Ishikawa (cell line): Measurements from ENCODE around the gene SYTL3.

Experiments used
- CEBPB ChIP-seq: IDR thresholded peaks from 2 replicates; pipeline ENCODE4 v1.6.1; 2012
- EP300 ChIP-seq: IDR thresholded peaks from 2 replicates; pipeline ENCODE4 v1.6.1; 2012; ENCODE audit warnings: borderline replicate concordance
- FOXM1 ChIP-seq: IDR thresholded peaks from 2 replicates; pipeline ENCODE4 v1.6.1; 2012; ENCODE audit warnings: low read depth, borderline replicate concordance
- RAD21 ChIP-seq: IDR thresholded peaks from 2 replicates; pipeline ENCODE4 v1.6.1; 2012; ENCODE audit warnings: low read depth
- TAF1 ChIP-seq: IDR thresholded peaks from 2 replicates; pipeline ENCODE4 v1.6.1; 2012; ENCODE audit warnings: low read depth, mild to moderate bottlenecking
- TCF12 ChIP-seq: IDR thresholded peaks from 2 replicates; pipeline ENCODE4 v1.6.1; 2012; ENCODE audit warnings: low read depth
- YY1 ChIP-seq: IDR thresholded peaks from 2 replicates; pipeline ENCODE4 v1.6.1; 2012; ENCODE audit warnings: low read depth
- ZBTB7A ChIP-seq: IDR thresholded peaks from 2 replicates; pipeline ENCODE4 v1.6.1; 2012; ENCODE audit warnings: low read depth

GRCh38 chr6:158784505-158784904 lies 134.7 kb downstream of the SYTL3 start:
- TF ChIP-seq CEBPB, result no peak
- TF ChIP-seq TAF1, result no peak
- TF ChIP-seq ZBTB7A, result no peak
- TF ChIP-seq YY1, result no peak
- TF ChIP-seq FOXM1, result no peak
- TF ChIP-seq EP300, result no peak; the same call in 1 of the 2 replicates
- no peak for TF ChIP-seq RAD21
- TF ChIP-seq TCF12, result no peak
